Activated T-cell treated with anti-CD3 and anti-CD28 coated beads, Interleukin-2, amount 50 U/mL, for 72 hours (primary cell): ENCODE data around the gene TRPM6. TPM values are rescaled to one million over a fixed set of nuclear protein-coding genes. Genes with fewer than 3 reads are reported as not detected.
A peak's percentile ranks its signal among the peaks of the same experiment; 100 is the strongest.
"Not testable (repeated sequence)": the region's sequence is repeated elsewhere in the genome, so short reads cannot be mapped to it uniquely, and the experiment has no call there.

ENCODE experiments used
- ATAC-seq, 2 donors: fragments of 150-1000 bp; cut with Tn5 transposase; replicated peaks in 1 of 2; 2 replicates each; pipeline ENCODE4 v1.10.0; 2021; ENCODE audit warnings: moderate library complexity in 2 of 2, mild to moderate bottlenecking in 1 of 2
- DNase-seq, 2 donors: peaks; one replicate each; pipeline ENCODE4 v3.0.0; 2021 to 2022; ENCODE audit warnings: mixed read lengths in 1 of 2
- H3K27ac Mint-ChIP-seq: one replicate; pipeline ENCODE4 v1.8.0; 2022; ENCODE audit warnings: mild to moderate bottlenecking, moderate library complexity, mixed read lengths
- H3K27me3 Mint-ChIP-seq: one replicate; pipeline ENCODE4 v1.8.0; 2022; ENCODE audit warnings: low read depth, mixed read lengths
- H3K36me3 Mint-ChIP-seq, 2 donors: one replicate each; pipeline ENCODE4 v1.8.0; 2022; ENCODE audit warnings: mixed read lengths in 2 of 2, mild to moderate bottlenecking in 1 of 2; ENCODE audit not compliant: insufficient read depth in 2 of 2
- H3K4me1 Mint-ChIP-seq: one replicate; pipeline ENCODE4 v1.8.0; 2022; ENCODE audit warnings: low read depth, mixed read lengths
- H3K4me3 Mint-ChIP-seq, 2 donors: one replicate each; pipeline ENCODE4 v1.8.0; 2022; ENCODE audit warnings: mild to moderate bottlenecking in 2 of 2, mixed read lengths in 2 of 2, moderate library complexity in 2 of 2
- H3K9me3 Mint-ChIP-seq, 2 donors: one replicate each; pipeline ENCODE4 v1.8.0; 2022; ENCODE audit warnings: mixed read lengths in 2 of 2
- total RNA-seq, 2 donors: library from RNA; stranded (reverse); gene quantifications; one replicate each; pipeline ENCODE4 v1.2.3, GENCODE V29; 2022

TRPM6 gene, protein sequence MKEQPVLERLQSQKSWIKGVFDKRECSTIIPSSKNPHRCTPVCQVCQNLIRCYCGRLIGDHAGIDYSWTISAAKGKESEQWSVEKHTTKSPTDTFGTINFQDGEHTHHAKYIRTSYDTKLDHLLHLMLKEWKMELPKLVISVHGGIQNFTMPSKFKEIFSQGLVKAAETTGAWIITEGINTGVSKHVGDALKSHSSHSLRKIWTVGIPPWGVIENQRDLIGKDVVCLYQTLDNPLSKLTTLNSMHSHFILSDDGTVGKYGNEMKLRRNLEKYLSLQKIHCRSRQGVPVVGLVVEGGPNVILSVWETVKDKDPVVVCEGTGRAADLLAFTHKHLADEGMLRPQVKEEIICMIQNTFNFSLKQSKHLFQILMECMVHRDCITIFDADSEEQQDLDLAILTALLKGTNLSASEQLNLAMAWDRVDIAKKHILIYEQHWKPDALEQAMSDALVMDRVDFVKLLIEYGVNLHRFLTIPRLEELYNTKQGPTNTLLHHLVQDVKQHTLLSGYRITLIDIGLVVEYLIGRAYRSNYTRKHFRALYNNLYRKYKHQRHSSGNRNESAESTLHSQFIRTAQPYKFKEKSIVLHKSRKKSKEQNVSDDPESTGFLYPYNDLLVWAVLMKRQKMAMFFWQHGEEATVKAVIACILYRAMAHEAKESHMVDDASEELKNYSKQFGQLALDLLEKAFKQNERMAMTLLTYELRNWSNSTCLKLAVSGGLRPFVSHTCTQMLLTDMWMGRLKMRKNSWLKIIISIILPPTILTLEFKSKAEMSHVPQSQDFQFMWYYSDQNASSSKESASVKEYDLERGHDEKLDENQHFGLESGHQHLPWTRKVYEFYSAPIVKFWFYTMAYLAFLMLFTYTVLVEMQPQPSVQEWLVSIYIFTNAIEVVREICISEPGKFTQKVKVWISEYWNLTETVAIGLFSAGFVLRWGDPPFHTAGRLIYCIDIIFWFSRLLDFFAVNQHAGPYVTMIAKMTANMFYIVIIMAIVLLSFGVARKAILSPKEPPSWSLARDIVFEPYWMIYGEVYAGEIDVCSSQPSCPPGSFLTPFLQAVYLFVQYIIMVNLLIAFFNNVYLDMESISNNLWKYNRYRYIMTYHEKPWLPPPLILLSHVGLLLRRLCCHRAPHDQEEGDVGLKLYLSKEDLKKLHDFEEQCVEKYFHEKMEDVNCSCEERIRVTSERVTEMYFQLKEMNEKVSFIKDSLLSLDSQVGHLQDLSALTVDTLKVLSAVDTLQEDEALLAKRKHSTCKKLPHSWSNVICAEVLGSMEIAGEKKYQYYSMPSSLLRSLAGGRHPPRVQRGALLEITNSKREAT (N-terminal part only)
- under 1 TPM in 1 of 2 donors, not detected in 1; 0.10 TPM for total RNA-seq

DNA sequence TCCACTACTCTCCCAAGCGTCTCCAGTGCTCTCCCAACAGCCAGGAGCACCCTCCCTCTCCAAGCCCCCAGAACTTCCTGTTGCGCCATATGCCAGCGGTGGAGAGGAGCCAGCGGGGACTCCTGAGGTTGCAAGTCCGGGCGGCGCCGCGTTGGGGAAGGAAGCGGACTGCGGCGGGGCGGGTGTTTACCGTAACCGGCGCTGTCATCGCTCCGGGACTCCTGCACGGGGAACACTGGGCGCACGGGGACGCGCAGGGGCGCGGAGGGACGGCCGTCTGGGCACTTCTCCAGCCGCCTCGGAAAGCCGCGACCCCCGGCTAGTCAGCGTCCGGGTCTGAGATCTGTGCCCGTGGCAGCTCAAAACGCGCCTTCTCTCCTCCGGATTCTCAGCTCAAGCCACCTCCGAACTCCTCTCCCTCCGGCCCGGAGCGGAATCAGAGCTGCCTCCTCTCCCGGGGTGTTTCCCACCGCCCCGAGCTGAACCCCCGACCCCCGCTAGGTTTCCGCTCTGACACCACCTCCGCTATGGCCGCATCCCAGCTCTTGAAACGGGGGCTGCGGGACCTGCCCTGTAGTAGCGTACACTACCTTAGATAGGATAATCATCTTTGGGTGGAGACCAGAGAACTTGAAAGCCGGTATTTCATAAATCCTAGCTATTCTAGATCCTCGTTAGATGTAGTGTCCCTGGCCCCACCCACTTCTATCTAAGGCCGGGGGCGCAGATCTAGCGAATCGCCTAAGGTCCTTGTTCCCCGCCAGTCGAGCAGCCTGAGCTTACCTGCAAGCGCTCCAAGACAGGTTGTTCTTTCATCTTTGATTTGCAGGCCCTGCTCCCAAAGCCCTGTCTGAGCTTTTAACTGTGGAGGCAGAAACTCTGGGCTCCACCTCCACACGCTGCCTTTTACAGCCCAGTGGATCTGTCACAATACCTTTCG is at the start of gene TRPM6:
TSS of gene TRPM6 (minus strand) at position 881 of the 940 bp plus-strand sequence. CDS start at position 816, 65 bp downstream.
- Mint-ChIP-seq H3K4me3 (peak within 1 kb of the TSS; percentile 89 to 95), H3K27me3 (peaks cover 56% of the 10 kb centered on the region), H3K9me3 (peaks cover 3 to 6% of the 10 kb centered on the region in 2 donors), H3K27ac (no peak within 1 kb of the TSS), H3K36me3 (peaks cover 6 to 10% of the 10 kb centered on the region in 2 donors), H3K4me1 (peaks cover 15% of the 10 kb centered on the region)
- DNase-seq (peak; percentile 41 to 47), ATAC-seq (peak; percentile 75 to 88)

- Mint-ChIP-seq H3K36me3 (peaks cover 2 to 8% of the 10 kb centered on the region in 2 donors), H3K27me3 (no peaks in the 10 kb centered on the region), H3K9me3 (peaks cover 2 to 4% of the 10 kb centered on the region in 2 donors), H3K27ac (no peak overlapping the region), H3K4me1 (no peaks in the 10 kb centered on the region), H3K4me3 (no peak overlapping the region)
- no peak for DNase-seq
- ATAC-seq, result no peak
These were observed 47.3 kb upstream of the TRPM6 start for GRCh38 chr9:74935008-74935407.

GRCh38 chr9:74921737-74922136 is 34.0 kb upstream of the TRPM6 start:
- ATAC-seq (no peak), DNase-seq (no peak)
- H3K27me3 Mint-ChIP-seq, result no peaks in the 10 kb centered on the region
- no peak overlapping the region for H3K27ac Mint-ChIP-seq
- H3K36me3 Mint-ChIP-seq, result no peaks in the 10 kb centered on the region
- H3K4me1 Mint-ChIP-seq, result no peaks in the 10 kb centered on the region
- peaks cover 0 to 1% of the 10 kb centered on the region in 2 donors for H3K9me3 Mint-ChIP-seq
- H3K4me3 Mint-ChIP-seq, result no peak overlapping the region

- H3K27ac Mint-ChIP-seq, result no peak overlapping the region
- H3K4me3 Mint-ChIP-seq, result no peak overlapping the region
- H3K36me3 Mint-ChIP-seq, result no peaks in the 10 kb centered on the region
- DNase-seq, result no peak
- H3K4me1 Mint-ChIP-seq, result no peaks in the 10 kb centered on the region
- no peak for ATAC-seq
- peaks cover 0 to 1% of the 10 kb centered on the region in 2 donors for H3K9me3 Mint-ChIP-seq
- no peaks in the 10 kb centered on the region for H3K27me3 Mint-ChIP-seq
These were observed 33.4 kb upstream of the TRPM6 start for GRCh38 chr9:74920944-74921626.

GRCh38 chr9:74910036-74910435 is 22.3 kb upstream of the TRPM6 start:
- Mint-ChIP-seq H3K36me3 (peaks cover 2 to 4% of the 10 kb centered on the region in 2 donors), H3K27me3 (peaks cover 29% of the 10 kb centered on the region), H3K4me3 (no peak overlapping the region), H3K9me3 (peaks cover 0 to 6% of the 10 kb centered on the region in 2 donors), H3K27ac (no peak overlapping the region), H3K4me1 (no peaks in the 10 kb centered on the region)
- DNase-seq, result no peak
- no peak for ATAC-seq

GRCh38 chr9:74908665-74909064 is 20.9 kb upstream of the TRPM6 start:
- Mint-ChIP-seq H3K4me3 (no peak overlapping the region), H3K27me3 (peaks cover 30% of the 10 kb centered on the region), H3K4me1 (no peaks in the 10 kb centered on the region), H3K9me3 (peaks cover 0 to 6% of the 10 kb centered on the region in 2 donors), H3K27ac (no peak overlapping the region), H3K36me3 (peaks cover 2 to 4% of the 10 kb centered on the region in 2 donors)
- no peak for ATAC-seq
- no peak for DNase-seq

GRCh38 chr9:74907085-74907484 is 19.4 kb upstream of the TRPM6 start:
- Mint-ChIP-seq H3K27ac (no peak overlapping the region), H3K36me3 (peaks cover 2 to 3% of the 10 kb centered on the region in 2 donors), H3K4me3 (no peak overlapping the region), H3K4me1 (no peaks in the 10 kb centered on the region), H3K27me3 (peaks cover 30% of the 10 kb centered on the region), H3K9me3 (peaks cover 0 to 4% of the 10 kb centered on the region in 2 donors)
- ATAC-seq (no peak), DNase-seq (no peak)

GRCh38 chr9:74901001-74901400 is 13.3 kb upstream of the TRPM6 start:
- Mint-ChIP-seq H3K27me3 (peaks cover 10% of the 10 kb centered on the region), H3K36me3 (no peaks in the 10 kb centered on the region), H3K27ac (no peak overlapping the region), H3K4me1 (no peaks in the 10 kb centered on the region), H3K4me3 (no peak overlapping the region), H3K9me3 (no peaks in the 10 kb centered on the region)
- ATAC-seq (no peak), DNase-seq (no peak)

GRCh38 chr9:74888449-74888848 is 728 bp upstream of the TRPM6 start:
- Mint-ChIP-seq H3K4me1 (peaks cover 15% of the 10 kb centered on the region), H3K4me3 (peak overlapping the region; percentile 28 to 89), H3K36me3 (peaks cover 6 to 10% of the 10 kb centered on the region in 2 donors), H3K27me3 (peaks cover 50% of the 10 kb centered on the region)
- DNase-seq, H3K9me3 Mint-ChIP-seq, H3K27ac Mint-ChIP-seq, ATAC-seq: not testable (repeated sequence)

- DNase-seq (no peak), ATAC-seq (no peak)
- H3K9me3 Mint-ChIP-seq, result peaks cover 3 to 6% of the 10 kb centered on the region in 2 donors
- H3K27ac Mint-ChIP-seq, result no peak overlapping the region
- H3K36me3 Mint-ChIP-seq, result peaks cover 6 to 10% of the 10 kb centered on the region in 2 donors
- H3K27me3 Mint-ChIP-seq, result peaks cover 50% of the 10 kb centered on the region
- H3K4me3 Mint-ChIP-seq, result peak overlapping the region; percentile 89 to 95
- peaks cover 15% of the 10 kb centered on the region for H3K4me1 Mint-ChIP-seq
These were observed 255 bp upstream of the TRPM6 start for GRCh38 chr9:74887981-74888370.

GRCh38 chr9:74876382-74876949 is 11.3 kb downstream of the TRPM6 start:
- no peak for DNase-seq
- H3K9me3 Mint-ChIP-seq, result peaks cover 14 to 15% of the 10 kb centered on the region in 2 donors
- H3K27me3 Mint-ChIP-seq, result peaks cover 18% of the 10 kb centered on the region
- H3K4me3 Mint-ChIP-seq, result no peak overlapping the region
- no peak overlapping the region for H3K27ac Mint-ChIP-seq
- ATAC-seq, result no peak
- no peaks in the 10 kb centered on the region for H3K4me1 Mint-ChIP-seq
- H3K36me3 Mint-ChIP-seq, result peaks cover 8 to 11% of the 10 kb centered on the region in 2 donors
